Measurements from ENCODE around the gene ZNF410. TPM values are rescaled to one million over a fixed set of nuclear protein-coding genes. Genes with fewer than 3 reads are reported as not detected.
"Not testable (repeated sequence)": the region's sequence is repeated elsewhere in the genome, so short reads cannot be mapped to it uniquely, and the experiment has no call there.

Gene ZNF410
- total RNA-seq, 1 experiment from 2014 or later: 28.1 TPM

GRCh38 chr14:73916324-73916723 is 29.7 kb downstream of the ZNF410 start:
- DNase-seq: no peak
- Mint-ChIP-seq H3K27me3 (ENCODE audit: low read depth) (no peaks in the 10 kb centered on the region), H3K4me3 (no peak overlapping the region), H3K4me1 (no peaks in the 10 kb centered on the region), H3K27ac (peak overlapping the region in 2 of 3 experiments; percentile 32 to 50; a peak in 1 of 7 replicates), H3K36me3 (ENCODE audit: insufficient read depth in 1 of 3, low read depth in 3 of 3) (peaks cover 15 to 51% (median 28%) of the 10 kb centered on the region in 3 experiments; a peak in 6 of 7 replicates), H3K9me3 (peaks cover 3 to 4% of the 10 kb centered on the region in 2 experiments; a peak in 2 of 5 replicates)
- H3K79me2 ChIP-seq (ENCODE audit: insufficient read depth, low read length): no peaks in the 10 kb centered on the region; the same call in 1 of the 2 replicates
- no peak overlapping the region for H2AK5ac ChIP-seq (ENCODE audit: insufficient read length, low read length)
- H4K5ac ChIP-seq (ENCODE audit: insufficient read length, low read depth, low read length): no peak overlapping the region
- H2BK5ac ChIP-seq (ENCODE audit: insufficient read length, low read length): no peak overlapping the region
- H3K4ac ChIP-seq (ENCODE audit: low read depth, low read length): no peak overlapping the region
- no peak overlapping the region for H3K9ac ChIP-seq (ENCODE audit: extremely low read depth, insufficient read length, low read length)
- WGBS (ENCODE audit: extremely low coverage, insufficient read length, low lambda C conversion rate): no CpG with 5 or more reads among the region's 6 CpGs
- H4K20me1 ChIP-seq (ENCODE audit: control insufficient read depth, insufficient read depth, insufficient read length): no peaks in the 10 kb centered on the region
- H4K8ac ChIP-seq (replicated peaks; ENCODE audit: insufficient read length, low read depth, low read length): no peak overlapping the region
- H3K27ac ChIP-seq (ENCODE audit: insufficient read length, low read depth, low read length): no peak overlapping the region
- no peak for TF ChIP-seq CTCF (conservative IDR thresholded peaks at IDR 0.05)
- no peak overlapping the region for H3K56ac ChIP-seq (ENCODE audit: insufficient read length, low read depth, low read length)
- no peak overlapping the region for H2BK20ac ChIP-seq (ENCODE audit: low read depth, low read length, poor library complexity, severe bottlenecking)
- no peak overlapping the region for H2AFZ ChIP-seq (ENCODE audit: low read length)
- no peak overlapping the region for H3K14ac ChIP-seq (ENCODE audit: insufficient read depth, low read length)
- no peak overlapping the region for H4K91ac ChIP-seq (ENCODE audit: insufficient read length, low read depth, low read length)
- H3K9me3 ChIP-seq (ENCODE audit: control insufficient read depth, low read depth, low read length): no peaks in the 10 kb centered on the region
- no peak overlapping the region for H2BK12ac ChIP-seq (ENCODE audit: insufficient read length, low read depth, low read length)
- H2BK120ac ChIP-seq (ENCODE audit: low read depth, low read length, poor library complexity, severe bottlenecking): no peak overlapping the region
- H3K23me2 ChIP-seq (ENCODE audit: insufficient read length, low read depth, low read length, poor library complexity, severe bottlenecking): no peaks in the 10 kb centered on the region
- no peak overlapping the region for H3K4me2 ChIP-seq (ENCODE audit: insufficient read depth, insufficient read length, low read length)
- no peak overlapping the region for H2BK15ac ChIP-seq (ENCODE audit: low read depth, low read length)
- peaks cover 3% of the 10 kb centered on the region for H3K79me1 ChIP-seq (ENCODE audit: insufficient read depth, low read depth, low read length, poor library complexity, severe bottlenecking)
- no peak overlapping the region for H3K23ac ChIP-seq (ENCODE audit: insufficient read length, low read depth, low read length)
- no peaks in the 10 kb centered on the region for H3K27me3 ChIP-seq (ENCODE audit: insufficient read depth, low read length)
- no peaks in the 10 kb centered on the region for H3K4me1 ChIP-seq (ENCODE audit: insufficient read depth, low read length)
- no peak overlapping the region for H3T11ph ChIP-seq (ENCODE audit: low read length)
- H3K18ac ChIP-seq (ENCODE audit: insufficient read length, low read depth, low read length): no peak overlapping the region

DNA sequence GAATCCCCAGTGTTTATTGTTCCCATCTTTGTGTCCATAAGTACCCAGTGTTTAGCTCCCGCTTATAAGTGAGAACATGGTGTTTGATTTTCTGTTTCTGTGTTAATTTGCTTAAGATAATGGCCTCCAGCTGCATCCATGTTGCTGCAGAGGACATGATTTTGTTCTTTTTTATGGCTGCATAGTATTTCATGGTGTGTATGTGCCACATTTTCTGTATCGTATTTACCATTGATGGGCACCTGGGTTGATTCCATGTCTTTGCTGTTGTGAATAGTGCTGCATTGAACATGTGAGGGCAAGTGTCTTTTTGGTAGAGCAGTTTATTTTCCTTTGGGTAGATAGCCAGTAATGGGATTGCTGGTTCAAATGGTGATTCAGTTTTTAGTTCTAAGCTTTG is 32.8 kb downstream of the ZNF410 start:
- not testable (repeated sequence) for H2BK15ac ChIP-seq (ENCODE audit: low read depth, low read length); H3K79me2 ChIP-seq (ENCODE audit: insufficient read depth, low read length); H3K23me2 ChIP-seq (ENCODE audit: insufficient read length, low read depth, low read length, poor library complexity, severe bottlenecking); H2BK12ac ChIP-seq (ENCODE audit: insufficient read length, low read depth, low read length); H4K8ac ChIP-seq (replicated peaks; ENCODE audit: insufficient read length, low read depth, low read length); H3K9me3 Mint-ChIP-seq; H3T11ph ChIP-seq (ENCODE audit: low read length); H3K27ac ChIP-seq (ENCODE audit: insufficient read length, low read depth, low read length); H4K91ac ChIP-seq (ENCODE audit: insufficient read length, low read depth, low read length); H3K27me3 ChIP-seq (ENCODE audit: insufficient read depth, low read length); H3K79me1 ChIP-seq (ENCODE audit: insufficient read depth, low read depth, low read length, poor library complexity, severe bottlenecking); H3K4ac ChIP-seq (ENCODE audit: low read depth, low read length); H3K4me1 ChIP-seq (ENCODE audit: insufficient read depth, low read length); H3K9ac ChIP-seq (ENCODE audit: extremely low read depth, insufficient read length, low read length); DNase-seq; H3K18ac ChIP-seq (ENCODE audit: insufficient read length, low read depth, low read length); H3K23ac ChIP-seq (ENCODE audit: insufficient read length, low read depth, low read length); H2BK120ac ChIP-seq (ENCODE audit: low read depth, low read length, poor library complexity, severe bottlenecking); H3K27ac Mint-ChIP-seq; H2AK5ac ChIP-seq (ENCODE audit: insufficient read length, low read length); H2BK20ac ChIP-seq (ENCODE audit: low read depth, low read length, poor library complexity, severe bottlenecking); H3K4me2 ChIP-seq (ENCODE audit: insufficient read depth, insufficient read length, low read length); H3K56ac ChIP-seq (ENCODE audit: insufficient read length, low read depth, low read length); H2AFZ ChIP-seq (ENCODE audit: low read length); H3K27me3 Mint-ChIP-seq (ENCODE audit: low read depth); H4K20me1 ChIP-seq (ENCODE audit: control insufficient read depth, insufficient read depth, insufficient read length); H4K5ac ChIP-seq (ENCODE audit: insufficient read length, low read depth, low read length); H2BK5ac ChIP-seq (ENCODE audit: insufficient read length, low read length); H3K4me1 Mint-ChIP-seq; H3K4me3 Mint-ChIP-seq; H3K14ac ChIP-seq (ENCODE audit: insufficient read depth, low read length); H3K9me3 ChIP-seq (ENCODE audit: control insufficient read depth, low read depth, low read length)
- no CpG with 5 or more reads among the region's 2 CpGs for WGBS (ENCODE audit: extremely low coverage, insufficient read length, low lambda C conversion rate)
- H3K36me3 Mint-ChIP-seq (ENCODE audit: insufficient read depth in 1 of 3, low read depth in 3 of 3): peaks cover 2 to 52% (median 30%) of the 10 kb centered on the region in 3 experiments; a peak in 6 of 7 replicates
